Smooth muscle cell (in vitro differentiated cells): ENCODE data around the gene ATAD1. TPM values are rescaled to one million over a fixed set of nuclear protein-coding genes. Genes with fewer than 3 reads are reported as not detected.

Experiments
- DNase-seq: peaks from one replicate; lab custom pipeline; 2025; ENCODE audit not compliant: unreplicated experiment; lab: John Stamatoyannopoulos, UW
- H2AFZ ChIP-seq: fragments of 200-600 bp; sonication (generic); 2 replicates; pipeline ENCODE4 v1.6.0; 2016; ENCODE audit warnings: antibody characterized with exemption, low read depth, mild to moderate bottlenecking
- H3F3A ChIP-seq: fragments of 200-600 bp; sonication (generic); 2 replicates; pipeline ENCODE4 v1.6.0; 2017; ENCODE audit warnings: antibody characterized with exemption, low read depth
- H3K27ac ChIP-seq: fragments of 200-600 bp; sonication (generic); 2 replicates; pipeline ENCODE4 v1.5.1; 2016; ENCODE audit warnings: low read depth, mild to moderate bottlenecking
- H3K27me3 ChIP-seq: fragments of 200-600 bp; sonication (generic); 2 replicates; pipeline ENCODE4 v1.6.1; 2016; ENCODE audit warnings: low read depth, mild to moderate bottlenecking
- H3K36me3 ChIP-seq: fragments of 200-600 bp; sonication (generic); 2 replicates; pipeline ENCODE4 v1.5.1; 2016; ENCODE audit warnings: low read depth
- H3K4me1 ChIP-seq: fragments of 200-600 bp; sonication (generic); 2 replicates; pipeline ENCODE4 v1.5.1; 2016; ENCODE audit warnings: low read depth
- H3K4me2 ChIP-seq: fragments of 200-600 bp; sonication (generic); 2 replicates; pipeline ENCODE4 v1.6.0; 2016; ENCODE audit warnings: mild to moderate bottlenecking
- H3K4me3 ChIP-seq: fragments of 200-600 bp; sonication (generic); 2 replicates; pipeline ENCODE4 v1.5.1; 2016; ENCODE audit warnings: mild to moderate bottlenecking
- H3K79me2 ChIP-seq: fragments of 200-600 bp; sonication (generic); 2 replicates; pipeline ENCODE4 v1.6.0; 2016; ENCODE audit warnings: low read depth, mild to moderate bottlenecking
- H3K9ac ChIP-seq: fragments of 200-600 bp; sonication (generic); 2 replicates; pipeline ENCODE4 v1.6.0; 2016; ENCODE audit warnings: low read depth
- H3K9me3 ChIP-seq: fragments of 200-600 bp; sonication (generic); replicated peaks from 2 replicates; pipeline ENCODE4 v1.5.1; 2016; ENCODE audit warnings: low read depth
- H4K20me1 ChIP-seq: fragments of 200-600 bp; sonication (generic); 2 replicates; pipeline ENCODE4 v1.6.0; 2016; ENCODE audit warnings: low read depth
- WGBS: methylation state at CpG from one replicate; pipeline ENCODE4 v1.1.7; 2016; ENCODE audit warnings: low lambda C conversion rate; 5-methylcytosine and 5-hydroxymethylcytosine counted together
- polyA plus RNA-seq: library from polyadenylated mRNA; unstranded; fragments of >200 nt; fragmentation: Nextera tagmentation; extraction: Ambion mirVana; gene quantifications from 2 replicates; pipeline ENCODE4 v1.2.1, GENCODE V29; 2016
- total RNA-seq: library from RNA; depleted of rRNA; stranded (reverse); fragments of >200 nt; gene quantifications from 2 replicates; pipeline ENCODE4 v1.2.3, GENCODE V29; 2014
- TF ChIP-seq, protein P1 (sequence below): fragments of 200-600 bp; sonication (generic); IDR thresholded peaks from 2 replicates; pipeline ENCODE4 v1.5.1; 2017; ENCODE audit warnings: borderline replicate concordance, mild to moderate bottlenecking, antibody characterized with exemption; ENCODE audit not compliant: insufficient read depth, poor library complexity, severe bottlenecking

Gene ATAD1
- total and polyA plus RNA-seq, 2 experiments from 2014 or later = 38.1 to 71.8 TPM

DNA sequence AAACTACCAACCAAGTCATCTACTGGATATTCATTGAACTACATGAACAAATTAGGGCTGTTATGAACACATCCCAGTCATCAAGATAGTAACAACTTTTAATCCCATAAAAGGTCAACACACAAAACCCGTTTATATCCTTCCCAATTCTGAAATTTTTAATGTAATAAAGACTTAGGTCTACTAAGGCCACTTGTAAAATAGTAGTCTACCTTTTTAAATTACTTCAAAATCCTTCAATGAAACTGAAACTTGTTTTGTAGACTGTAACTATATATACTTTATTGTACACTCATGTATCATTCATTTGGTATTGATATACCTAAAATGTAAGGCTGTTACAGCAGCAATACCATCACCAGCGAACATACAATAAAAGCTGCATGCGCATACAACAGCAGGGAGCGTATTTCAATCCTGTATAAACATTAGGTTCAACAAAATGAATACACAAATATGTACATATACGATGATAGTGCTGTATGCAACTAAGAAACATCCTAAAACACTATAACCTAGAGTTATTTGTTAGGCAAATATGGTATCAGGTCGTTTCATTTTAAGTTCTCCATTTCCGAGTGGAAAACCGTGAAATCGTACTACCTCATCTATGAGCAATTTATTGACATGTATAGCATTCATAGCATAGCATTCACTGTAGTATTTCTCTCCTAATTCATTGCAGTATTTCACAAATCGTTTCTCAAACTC, 973 bp downstream of the ATAD1 start:
- peak overlapping the region; percentile 70 for H3K27ac ChIP-seq
- H3F3A ChIP-seq = no peaks in the 10 kb centered on the region
- H3K4me1 ChIP-seq = peaks cover 15% of the 10 kb centered on the region
- no peak for DNase-seq
- peak overlapping the region; percentile 81 for H3K9ac ChIP-seq
- 16% methylated on average over 10 of the region's 10 CpGs for WGBS
- H3K4me3 ChIP-seq = peak overlapping the region; percentile 71
- H2AFZ ChIP-seq = peak overlapping the region; percentile 95
- no peaks in the 10 kb centered on the region for H3K9me3 ChIP-seq
- TF ChIP-seq, protein P1, sequence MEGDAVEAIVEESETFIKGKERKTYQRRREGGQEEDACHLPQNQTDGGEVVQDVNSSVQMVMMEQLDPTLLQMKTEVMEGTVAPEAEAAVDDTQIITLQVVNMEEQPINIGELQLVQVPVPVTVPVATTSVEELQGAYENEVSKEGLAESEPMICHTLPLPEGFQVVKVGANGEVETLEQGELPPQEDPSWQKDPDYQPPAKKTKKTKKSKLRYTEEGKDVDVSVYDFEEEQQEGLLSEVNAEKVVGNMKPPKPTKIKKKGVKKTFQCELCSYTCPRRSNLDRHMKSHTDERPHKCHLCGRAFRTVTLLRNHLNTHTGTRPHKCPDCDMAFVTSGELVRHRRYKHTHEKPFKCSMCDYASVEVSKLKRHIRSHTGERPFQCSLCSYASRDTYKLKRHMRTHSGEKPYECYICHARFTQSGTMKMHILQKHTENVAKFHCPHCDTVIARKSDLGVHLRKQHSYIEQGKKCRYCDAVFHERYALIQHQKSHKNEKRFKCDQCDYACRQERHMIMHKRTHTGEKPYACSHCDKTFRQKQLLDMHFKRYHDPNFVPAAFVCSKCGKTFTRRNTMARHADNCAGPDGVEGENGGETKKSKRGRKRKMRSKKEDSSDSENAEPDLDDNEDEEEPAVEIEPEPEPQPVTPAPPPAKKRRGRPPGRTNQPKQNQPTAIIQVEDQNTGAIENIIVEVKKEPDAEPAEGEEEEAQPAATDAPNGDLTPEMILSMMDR = no peak
- H3K4me2 ChIP-seq = peak overlapping the region; percentile 93
- no peaks in the 10 kb centered on the region for H3K27me3 ChIP-seq
- peaks cover 58% of the 10 kb centered on the region for H3K79me2 ChIP-seq
- H3K36me3 ChIP-seq = peaks cover 4% of the 10 kb centered on the region
- H4K20me1 ChIP-seq = peaks cover 35% of the 10 kb centered on the region

DNA sequence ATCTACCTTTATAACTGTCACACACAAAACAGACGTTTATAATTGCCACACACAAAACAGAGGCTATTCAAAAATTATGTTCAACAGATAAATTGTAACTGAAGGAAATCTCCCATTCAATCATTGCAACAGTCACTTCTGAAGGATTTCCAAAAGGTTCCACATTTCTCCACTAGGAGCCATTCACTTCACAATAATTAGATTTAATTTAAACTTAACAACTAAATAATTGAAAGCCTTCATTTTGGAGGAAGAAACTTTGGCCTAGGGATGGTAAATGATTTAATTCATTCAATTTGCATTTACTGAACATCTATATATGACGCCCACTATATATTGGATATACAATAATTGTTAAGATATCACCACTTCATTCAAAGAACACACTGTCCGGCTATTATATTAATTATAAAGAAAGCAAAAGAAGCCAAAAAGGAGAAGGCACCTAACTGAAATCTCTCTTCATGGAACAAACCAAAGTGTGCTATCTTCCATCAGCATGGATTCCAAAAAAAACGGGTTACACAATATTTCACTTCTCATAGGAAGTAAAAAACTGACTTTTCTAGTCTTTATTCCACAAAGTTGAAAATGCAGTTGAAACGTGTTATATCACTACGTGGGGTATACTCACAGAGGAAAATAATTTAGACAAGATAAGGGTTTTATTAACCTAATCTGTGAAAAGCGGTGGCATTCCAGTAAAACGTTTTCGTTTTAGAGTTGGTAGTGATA, 1.7 kb downstream of the ATAD1 start:
- Histone ChIP-seq H2AFZ (no peak overlapping the region), H3K79me2 (peaks cover 65% of the 10 kb centered on the region), H3F3A (no peaks in the 10 kb centered on the region), H3K9me3 (no peaks in the 10 kb centered on the region), H3K27ac (peak overlapping the region; percentile 29), H3K36me3 (peaks cover 9% of the 10 kb centered on the region), H4K20me1 (peaks cover 39% of the 10 kb centered on the region), H3K4me3 (peak overlapping the region; percentile 71), H3K4me2 (peak overlapping the region; percentile 93), H3K27me3 (no peaks in the 10 kb centered on the region), H3K4me1 (peaks cover 15% of the 10 kb centered on the region), H3K9ac (peak overlapping the region; percentile 81)
- no peak for DNase-seq
- TF ChIP-seq, protein P1 = peak; percentile 12
- WGBS = 64% methylated on average over 9 of the region's 9 CpGs

DNA sequence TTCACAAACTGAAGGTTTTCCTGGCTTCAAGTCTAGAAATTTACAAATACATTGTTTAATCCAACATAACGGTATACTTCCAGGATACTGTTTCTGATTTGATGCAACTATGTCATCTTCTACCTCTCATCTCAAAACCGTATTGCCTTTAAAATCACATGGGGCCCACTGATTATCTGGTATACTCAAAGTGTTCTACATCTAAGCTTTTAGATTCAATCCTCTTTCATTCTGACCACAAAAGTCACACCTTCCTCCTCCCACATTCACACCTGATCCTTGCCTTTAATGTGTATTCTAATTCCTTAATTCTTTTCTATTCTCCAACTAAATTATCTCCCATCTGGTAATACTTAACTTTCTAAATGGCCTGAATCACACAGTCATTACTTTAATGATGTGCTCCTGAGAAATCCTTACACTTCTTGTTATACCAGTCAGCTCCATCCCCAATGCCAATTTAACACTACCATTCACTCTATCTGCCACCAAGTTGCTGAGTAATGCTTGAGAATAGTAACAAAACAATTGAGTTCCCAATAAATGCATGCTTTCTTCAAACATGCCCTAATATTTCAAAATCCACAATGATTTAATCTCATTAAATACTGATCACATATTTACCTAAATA, 13.0 kb downstream of the ATAD1 start:
- Histone ChIP-seq H3K79me2 (peaks cover 63% of the 10 kb centered on the region), H4K20me1 (peaks cover 4% of the 10 kb centered on the region), H3K9ac (no peak overlapping the region), H3K4me2 (no peak overlapping the region), H3K4me1 (no peaks in the 10 kb centered on the region), H3K4me3 (no peak overlapping the region), H3K27ac (no peak overlapping the region), H3K9me3 (peaks cover 9% of the 10 kb centered on the region), H3F3A (no peaks in the 10 kb centered on the region), H2AFZ (no peak overlapping the region), H3K27me3 (no peaks in the 10 kb centered on the region), H3K36me3 (peaks cover 60% of the 10 kb centered on the region)
- 97% methylated on average over 2 of the region's 2 CpGs for WGBS
- TF ChIP-seq, protein P1 = no peak
- no peak for DNase-seq
